Measurements from ENCODE around the gene LRRFIP2. TPM values are rescaled to one million over a fixed set of nuclear protein-coding genes. Genes with fewer than 3 reads are reported as not detected.

LRRFIP2 gene
- total and polyA plus RNA-seq, 2 donors from 2014 or later: 26.1 to 61.4 TPM

DNA sequence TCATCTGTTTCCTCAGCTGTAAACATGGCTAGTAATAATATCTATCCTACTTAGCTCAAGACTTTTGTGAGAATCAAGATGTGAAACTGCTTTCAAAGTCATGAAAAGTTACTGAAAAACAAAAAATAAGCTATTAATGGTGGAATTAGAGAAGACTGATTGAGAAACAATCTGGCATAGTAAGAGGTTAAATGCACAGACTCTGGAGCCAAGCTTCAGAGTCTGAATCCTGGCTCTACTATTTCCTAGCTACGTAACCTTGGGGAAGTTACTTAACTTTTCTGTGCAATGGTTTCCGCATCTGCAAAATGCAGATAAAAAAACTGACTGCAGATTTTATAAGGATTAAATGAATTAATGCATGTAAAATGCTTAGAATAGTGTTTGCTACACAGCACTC, 28.8 kb downstream of the LRRFIP2 start:
- Histone ChIP-seq H3K4me1 (ENCODE audit: control insufficient read depth in 2 of 3, insufficient read depth in 2 of 3, low read depth in 1 of 3, low read length in 3 of 3) (no peaks in the 10 kb centered on the region), H3K9me3 (ENCODE audit: control insufficient read depth in 2 of 3, insufficient read depth in 1 of 3, low read length in 3 of 3) (no peaks in the 10 kb centered on the region), H3K9ac (ENCODE audit: low read length in 3 of 3) (no peak overlapping the region), H3K4me3 (ENCODE audit: low read length in 3 of 3) (no peak overlapping the region), H3K27ac (ENCODE audit: low read depth in 2 of 2, low read length in 2 of 2) (no peak overlapping the region), H3K36me3 (ENCODE audit: control insufficient read depth in 2 of 3, insufficient read depth in 3 of 3, low read length in 3 of 3) (peaks cover 0 to 12% (median 7%) of the 10 kb centered on the region in 3 donors), H3K27me3 (ENCODE audit: control insufficient read depth, insufficient read depth, low read length) (no peaks in the 10 kb centered on the region)
- TF ChIP-seq, protein P1, sequence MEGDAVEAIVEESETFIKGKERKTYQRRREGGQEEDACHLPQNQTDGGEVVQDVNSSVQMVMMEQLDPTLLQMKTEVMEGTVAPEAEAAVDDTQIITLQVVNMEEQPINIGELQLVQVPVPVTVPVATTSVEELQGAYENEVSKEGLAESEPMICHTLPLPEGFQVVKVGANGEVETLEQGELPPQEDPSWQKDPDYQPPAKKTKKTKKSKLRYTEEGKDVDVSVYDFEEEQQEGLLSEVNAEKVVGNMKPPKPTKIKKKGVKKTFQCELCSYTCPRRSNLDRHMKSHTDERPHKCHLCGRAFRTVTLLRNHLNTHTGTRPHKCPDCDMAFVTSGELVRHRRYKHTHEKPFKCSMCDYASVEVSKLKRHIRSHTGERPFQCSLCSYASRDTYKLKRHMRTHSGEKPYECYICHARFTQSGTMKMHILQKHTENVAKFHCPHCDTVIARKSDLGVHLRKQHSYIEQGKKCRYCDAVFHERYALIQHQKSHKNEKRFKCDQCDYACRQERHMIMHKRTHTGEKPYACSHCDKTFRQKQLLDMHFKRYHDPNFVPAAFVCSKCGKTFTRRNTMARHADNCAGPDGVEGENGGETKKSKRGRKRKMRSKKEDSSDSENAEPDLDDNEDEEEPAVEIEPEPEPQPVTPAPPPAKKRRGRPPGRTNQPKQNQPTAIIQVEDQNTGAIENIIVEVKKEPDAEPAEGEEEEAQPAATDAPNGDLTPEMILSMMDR (IDR thresholded peaks at IDR 0.05; ENCODE audit: borderline replicate concordance, extremely low read depth, insufficient read depth): no peak
- FAIRE-seq (no peak), DNase-seq (no peak)
- intact Hi-C loops (cut with DNase I): no loop called here

DNA sequence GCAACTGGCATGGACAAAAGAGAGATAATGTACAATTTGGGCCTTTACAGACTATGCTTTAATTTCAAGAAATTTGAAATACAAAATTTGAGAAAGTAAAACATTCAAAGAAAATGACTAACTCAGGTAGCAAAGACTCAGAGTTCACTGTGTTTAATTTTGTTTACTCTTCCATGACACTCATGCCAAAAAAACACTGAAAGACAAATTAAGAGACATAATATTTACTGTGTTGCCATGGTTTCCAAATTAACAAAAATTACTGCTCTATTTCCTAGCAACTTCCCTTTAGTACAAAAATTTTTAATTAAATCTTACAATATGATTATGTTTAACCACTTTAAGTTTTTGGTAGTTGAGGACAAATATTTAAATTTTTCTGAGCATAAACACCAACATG, 29.6 kb downstream of the LRRFIP2 start:
- intact Hi-C loops (cut with DNase I): no loop called here
- no peak overlapping the region for H3K4me3 ChIP-seq (ENCODE audit: low read length in 3 of 3)
- no peak overlapping the region for H3K27ac ChIP-seq (ENCODE audit: low read depth in 2 of 2, low read length in 2 of 2)
- TF ChIP-seq, protein P1 (IDR thresholded peaks at IDR 0.05; ENCODE audit: borderline replicate concordance, extremely low read depth, insufficient read depth): no peak
- H3K4me1 ChIP-seq (ENCODE audit: control insufficient read depth in 2 of 3, insufficient read depth in 2 of 3, low read depth in 1 of 3, low read length in 3 of 3): no peaks in the 10 kb centered on the region
- H3K36me3 ChIP-seq (ENCODE audit: control insufficient read depth in 2 of 3, insufficient read depth in 3 of 3, low read length in 3 of 3): peaks cover 0 to 12% (median 7%) of the 10 kb centered on the region in 3 donors
- peak in 2 of 5 donors; percentile 12 to 31 for DNase-seq
- no peaks in the 10 kb centered on the region for H3K9me3 ChIP-seq (ENCODE audit: control insufficient read depth in 2 of 3, insufficient read depth in 1 of 3, low read length in 3 of 3)
- no peaks in the 10 kb centered on the region for H3K27me3 ChIP-seq (ENCODE audit: control insufficient read depth, insufficient read depth, low read length)
- no peak overlapping the region for H3K9ac ChIP-seq (ENCODE audit: low read length in 3 of 3)
- FAIRE-seq: no peak

DNA sequence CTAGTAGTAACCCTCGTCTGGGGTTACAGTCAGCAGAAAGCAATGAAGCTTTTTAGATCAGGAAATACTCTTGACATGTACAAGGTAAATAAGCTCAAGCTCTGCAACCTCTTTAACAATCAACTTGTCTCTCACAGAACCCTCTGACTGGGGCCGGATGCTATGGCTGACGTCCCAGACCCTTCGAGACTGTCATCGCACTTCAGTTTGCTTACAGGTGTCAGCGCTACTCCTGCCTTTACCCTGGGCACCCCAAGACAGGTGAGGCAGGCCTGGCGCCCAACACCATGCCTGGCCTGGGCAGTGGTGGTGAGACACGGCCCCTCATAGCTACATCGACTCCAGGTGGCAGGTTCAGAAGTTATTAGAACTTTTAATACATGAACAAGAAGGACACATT, 30.6 kb downstream of the LRRFIP2 start:
- FAIRE-seq (no peak), DNase-seq (no peak)
- Histone ChIP-seq H3K4me3 (ENCODE audit: low read length in 3 of 3) (no peak overlapping the region), H3K9me3 (ENCODE audit: control insufficient read depth in 2 of 3, insufficient read depth in 1 of 3, low read length in 3 of 3) (no peaks in the 10 kb centered on the region), H3K27me3 (ENCODE audit: control insufficient read depth, insufficient read depth, low read length) (no peaks in the 10 kb centered on the region), H3K27ac (ENCODE audit: low read depth in 2 of 2, low read length in 2 of 2) (no peak overlapping the region), H3K9ac (ENCODE audit: low read length in 3 of 3) (no peak overlapping the region), H3K4me1 (ENCODE audit: control insufficient read depth in 2 of 3, insufficient read depth in 2 of 3, low read depth in 1 of 3, low read length in 3 of 3) (no peaks in the 10 kb centered on the region), H3K36me3 (ENCODE audit: control insufficient read depth in 2 of 3, insufficient read depth in 3 of 3, low read length in 3 of 3) (peaks cover 0 to 12% (median 7%) of the 10 kb centered on the region in 3 donors)
- TF ChIP-seq, protein P1 (IDR thresholded peaks at IDR 0.05; ENCODE audit: borderline replicate concordance, extremely low read depth, insufficient read depth): no peak
- intact Hi-C loops (cut with DNase I): no loop called here

DNA sequence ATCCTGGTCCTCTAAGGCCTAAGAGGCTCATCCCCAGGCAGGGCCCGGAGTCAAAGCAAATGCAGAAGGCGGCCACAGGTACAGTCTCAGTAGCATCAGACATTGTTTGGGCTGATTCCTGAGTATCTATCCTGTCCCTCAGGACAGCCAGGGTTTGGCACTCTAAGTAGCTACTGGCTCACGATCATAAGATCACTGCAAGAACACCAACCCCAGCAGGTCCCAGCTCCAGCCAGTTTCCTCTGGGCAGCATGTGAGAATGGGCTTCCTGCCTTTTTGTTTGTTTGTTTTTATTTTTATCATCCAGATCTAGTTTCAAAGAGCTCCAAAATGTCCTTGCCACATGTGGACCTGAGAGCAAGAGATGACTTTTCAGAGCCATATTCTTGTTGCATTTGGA, 32.7 kb downstream of the LRRFIP2 start:
- intact Hi-C loops (cut with DNase I): no loop called here
- no peak overlapping the region for H3K27ac ChIP-seq (ENCODE audit: low read depth in 2 of 2, low read length in 2 of 2)
- FAIRE-seq: no peak
- TF ChIP-seq, protein P1 (IDR thresholded peaks at IDR 0.05; ENCODE audit: borderline replicate concordance, extremely low read depth, insufficient read depth): no peak
- H3K4me1 ChIP-seq (ENCODE audit: control insufficient read depth in 2 of 3, insufficient read depth in 2 of 3, low read depth in 1 of 3, low read length in 3 of 3): no peaks in the 10 kb centered on the region
- H3K4me3 ChIP-seq (ENCODE audit: low read length in 3 of 3): no peak overlapping the region
- peaks cover 0 to 4% (median 0%) of the 10 kb centered on the region in 3 donors for H3K36me3 ChIP-seq (ENCODE audit: control insufficient read depth in 2 of 3, insufficient read depth in 3 of 3, low read length in 3 of 3)
- H3K27me3 ChIP-seq (ENCODE audit: control insufficient read depth, insufficient read depth, low read length): no peaks in the 10 kb centered on the region
- DNase-seq: no peak
- H3K9ac ChIP-seq (ENCODE audit: low read length in 3 of 3): no peak overlapping the region
- H3K9me3 ChIP-seq (ENCODE audit: control insufficient read depth in 2 of 3, insufficient read depth in 1 of 3, low read length in 3 of 3): no peaks in the 10 kb centered on the region
